GM23338 (cell line): ENCODE measurements around the gene ST8SIA3. TPM values are rescaled to one million over a fixed set of nuclear protein-coding genes. Genes with fewer than 3 reads are reported as not detected.

ENCODE experiments used
- ATAC-seq: fragments of 200-7000 bp; cut with Tn5 transposase; 3 replicates; pipeline ENCODE4 v1.9.1; 2020
- DNase-seq: peaks from one replicate; pipeline ENCODE4 v3.0.0-alpha.2; 2015; ENCODE audit warnings: low spot score
- H2AFZ ChIP-seq: fragments of 200-600 bp; sonication (generic); 2 replicates; pipeline ENCODE4 v1.8.0; 2016; ENCODE audit warnings: antibody characterized with exemption, mild to moderate bottlenecking, moderate library complexity
- H3F3A ChIP-seq: fragments of 200-600 bp; sonication (generic); replicated peaks from 2 replicates; pipeline ENCODE4 v1.8.0; 2017; ENCODE audit warnings: antibody characterized with exemption, mixed run types, low read depth
- H3K27ac ChIP-seq: fragments of 200-600 bp; sonication (generic); 2 replicates; pipeline ENCODE4 v1.6.1; 2016; ENCODE audit warnings: low read depth
- H3K27me3 ChIP-seq: fragments of 200-600 bp; sonication (generic); 2 replicates; pipeline ENCODE4 v1.8.0; 2016; ENCODE audit warnings: mild to moderate bottlenecking, mixed run types, moderate library complexity; ENCODE audit not compliant: insufficient read depth
- H3K36me3 ChIP-seq: fragments of 200-600 bp; sonication (generic); 2 replicates; pipeline ENCODE4 v1.8.0; 2016; ENCODE audit warnings: mild to moderate bottlenecking; ENCODE audit not compliant: insufficient read depth
- H3K4me1 ChIP-seq: fragments of 200-600 bp; sonication (generic); 2 replicates; pipeline ENCODE4 v1.8.0; 2016; ENCODE audit warnings: mild to moderate bottlenecking, moderate library complexity; ENCODE audit not compliant: insufficient read depth
- H3K4me2 ChIP-seq: fragments of 200-600 bp; sonication (generic); 2 replicates; pipeline ENCODE4 v1.7.1; 2017; ENCODE audit warnings: mixed run types
- H3K4me3 ChIP-seq: fragments of 200-600 bp; sonication (generic); 2 replicates; pipeline ENCODE4 v1.6.1; 2016; ENCODE audit warnings: mixed run types
- H3K79me2 ChIP-seq: fragments of 200-600 bp; sonication (generic); replicated peaks from 2 replicates; pipeline ENCODE4 v1.8.0; 2017; ENCODE audit warnings: mild to moderate bottlenecking; ENCODE audit not compliant: insufficient read depth
- H3K9me2 ChIP-seq: fragments of 200-600 bp; sonication (generic); 2 replicates; pipeline ENCODE4 v1.8.0; 2017; ENCODE audit not compliant: insufficient read depth
- H4K20me1 ChIP-seq: fragments of 200-600 bp; sonication (generic); replicated peaks from 2 replicates; pipeline ENCODE4 v1.8.0; 2017; ENCODE audit warnings: mild to moderate bottlenecking; ENCODE audit not compliant: insufficient read depth
- H3K27ac Mint-ChIP-seq: 2 replicates; pipeline ENCODE4 v1.8.0; 2020; ENCODE audit warnings: inconsistent platforms, mild to moderate bottlenecking, moderate library complexity, mixed read lengths
- H3K27me3 Mint-ChIP-seq: 3 replicates; pipeline ENCODE4 v1.8.0; 2022; ENCODE audit warnings: low read depth, mild to moderate bottlenecking, moderate library complexity, mixed read lengths, inconsistent platforms; ENCODE audit not compliant: insufficient read depth, poor library complexity
- H3K36me3 Mint-ChIP-seq: 3 replicates; pipeline ENCODE4 v1.8.0; 2021; ENCODE audit warnings: low read depth, mild to moderate bottlenecking, inconsistent platforms, moderate library complexity, mixed read lengths
- H3K4me1 Mint-ChIP-seq: 3 replicates; pipeline ENCODE4 v1.8.0; 2020; ENCODE audit warnings: mild to moderate bottlenecking, inconsistent platforms, mixed read lengths
- H3K4me3 Mint-ChIP-seq: 3 replicates; pipeline ENCODE4 v1.8.0; 2021; ENCODE audit warnings: moderate library complexity, mild to moderate bottlenecking, inconsistent platforms, mixed read lengths
- H3K9me3 Mint-ChIP-seq: 3 replicates; pipeline ENCODE4 v1.8.0; 2020; ENCODE audit warnings: moderate library complexity, mild to moderate bottlenecking, inconsistent platforms, mixed read lengths
- CREB1 ChIP-seq: fragments of 250-450 bp; sonication (Bioruptor Pico); IDR thresholded peaks from 2 replicates; pipeline ENCODE4 v1.5.0; 2020; ENCODE audit warnings: low read depth, mild to moderate bottlenecking, moderate library complexity
- CTCF ChIP-seq, 2 experiments: fragments of 200-600 bp in 1 of 2; sonication (generic) in 1 of 2; conservative IDR thresholded peaks; 2 replicates each; pipeline versions ENCODE4 v1.5.1 to v1.6.1; 2016 to 2017; ENCODE audit warnings: antibody characterized with exemption in 2 of 2, low read depth in 2 of 2, mild to moderate bottlenecking in 2 of 2, moderate library complexity in 1 of 2
- ETS1 ChIP-seq: IDR thresholded peaks from 2 replicates; pipeline ENCODE4 v1.6.1; 2016; ENCODE audit warnings: antibody characterized with exemption
- EZH2 ChIP-seq: fragments of 200-600 bp; sonication (generic); IDR thresholded peaks from one replicate; pipeline ENCODE4 v1.8.0; 2017; ENCODE audit warnings: antibody characterized with exemption, mild to moderate bottlenecking, low read depth; ENCODE audit not compliant: unreplicated experiment
- EZH2phosphoT487 ChIP-seq: fragments of 200-600 bp; sonication (generic); IDR thresholded peaks from one replicate; pipeline ENCODE4 v1.8.1; 2018; ENCODE audit warnings: antibody characterized with exemption; ENCODE audit not compliant: unreplicated experiment
- JUNB ChIP-seq: IDR thresholded peaks from one replicate; pipeline ENCODE4 v1.6.1; 2016; ENCODE audit warnings: antibody characterized with exemption; ENCODE audit not compliant: unreplicated experiment
- NANOG ChIP-seq: IDR thresholded peaks from 2 replicates; pipeline ENCODE4 v1.6.1; 2016; ENCODE audit warnings: antibody characterized with exemption, borderline replicate concordance
- POLR2AphosphoS5 ChIP-seq: IDR thresholded peaks from 2 replicates; pipeline ENCODE4 v1.6.1; 2016; ENCODE audit warnings: antibody characterized with exemption, low read depth
- REST ChIP-seq: IDR thresholded peaks from one replicate; pipeline ENCODE4 v1.6.1; 2018; ENCODE audit warnings: antibody characterized with exemption; ENCODE audit not compliant: unreplicated experiment
- STAT1 ChIP-seq: IDR thresholded peaks from one replicate; pipeline ENCODE4 v1.6.1; 2016; ENCODE audit warnings: antibody characterized with exemption; ENCODE audit not compliant: unreplicated experiment
- ZNF114 ChIP-seq: fragments of 250-450 bp; sonication (Bioruptor Pico); IDR thresholded peaks from 2 replicates; pipeline ENCODE4 v1.5.0; 2020; ENCODE audit warnings: mild to moderate bottlenecking, moderate library complexity
- ZNF331 ChIP-seq: fragments of 250-450 bp; sonication (Bioruptor Pico); IDR thresholded peaks from 2 replicates; pipeline ENCODE4 v1.5.0; 2020; ENCODE audit warnings: low read depth, mild to moderate bottlenecking, moderate library complexity
- ZNF462 ChIP-seq: fragments of 250-450 bp; sonication (Bioruptor Pico); IDR thresholded peaks from 2 replicates; pipeline ENCODE4 v1.5.0; 2020; ENCODE audit warnings: mild to moderate bottlenecking, moderate library complexity
- polyA plus RNA-seq: library from polyadenylated mRNA; unstranded; fragments of >200 nt; fragmentation: Nextera tagmentation; extraction: Ambion mirVana; gene quantifications from 2 replicates; pipeline ENCODE4 v1.2.1, GENCODE V29; 2016
- total RNA-seq: library from RNA; depleted of rRNA; stranded (reverse); fragments of >200 nt; shearing (Covaris generic); gene quantifications from 2 replicates; pipeline ENCODE4 v1.2.3, GENCODE V29; 2014

ST8SIA3 gene
- total and polyA plus RNA-seq, 2 experiments from 2014 or later, result 1.3 to 2.2 TPM

- DNase-seq (no peak), ATAC-seq (no peak)
- Mint-ChIP-seq H3K27ac (no peak overlapping the region), H3K4me3 (no peak overlapping the region), H3K4me1 (peaks cover 11% of the 10 kb centered on the region), H3K36me3 (no peaks in the 10 kb centered on the region), H3K9me3 (no peaks in the 10 kb centered on the region; the same call in 2 of the 3 replicates), H3K27me3 (peaks cover 16% of the 10 kb centered on the region)
- H3K36me3 ChIP-seq, result no peaks in the 10 kb centered on the region
- peaks cover 11% of the 10 kb centered on the region for H3K4me1 ChIP-seq
- TF ChIP-seq CTCF (conservative IDR thresholded peaks at IDR 0.05; ENCODE audit: low read depth in 2 of 2), result no peak
- no peak for TF ChIP-seq ETS1
- TF ChIP-seq REST, result no peak
- TF ChIP-seq POLR2AphosphoS5, result no peak
- TF ChIP-seq JUNB, result no peak
- no peak for TF ChIP-seq CREB1 (CRISPR knock-in tag)
- no peak for TF ChIP-seq EZH2
- no peak for TF ChIP-seq STAT1
- TF ChIP-seq NANOG, result no peak
- no peak for TF ChIP-seq ZNF462 (CRISPR knock-in tag)
- TF ChIP-seq ZNF331 (CRISPR knock-in tag), result no peak
- no peak for TF ChIP-seq EZH2phosphoT487
- no peak for TF ChIP-seq ZNF114 (CRISPR knock-in tag)
- H4K20me1 ChIP-seq, result no peaks in the 10 kb centered on the region
- H3F3A ChIP-seq, result no peaks in the 10 kb centered on the region
- H3K9me2 ChIP-seq, result no peaks in the 10 kb centered on the region
- H3K79me2 ChIP-seq, result no peaks in the 10 kb centered on the region
- no peak overlapping the region for H2AFZ ChIP-seq
- H3K4me3 ChIP-seq, result no peak overlapping the region
- H3K27me3 ChIP-seq, result peaks cover 25% of the 10 kb centered on the region
- H3K4me2 ChIP-seq, result no peak overlapping the region
- no peak overlapping the region for H3K27ac ChIP-seq
Observed at GRCh38 chr18:57347784-57348183, 4.6 kb upstream of the ST8SIA3 start.
